Choroid plexus epithelial cell (primary cell): ENCODE measurements around the gene VPS4A.

ENCODE experiments used
- DNase-seq: peaks from one replicate; pipeline ENCODE4 v3.0.0-alpha.2; 2010; ENCODE audit warnings: low read depth
- H3K4me3 ChIP-seq: 2 replicates; pipeline ENCODE4 v1.5.1; 2011; ENCODE audit warnings: low read depth, mild to moderate bottlenecking, control low read depth, low read length, moderate library complexity
- TF ChIP-seq, protein P1 (sequence below): conservative IDR thresholded peaks from 2 replicates; pipeline ENCODE4 v1.5.1; 2011; ENCODE audit warnings: low read depth, mild to moderate bottlenecking, control low read depth, inconsistent platforms, low read length, moderate library complexity

Gene VPS4A

DNA sequence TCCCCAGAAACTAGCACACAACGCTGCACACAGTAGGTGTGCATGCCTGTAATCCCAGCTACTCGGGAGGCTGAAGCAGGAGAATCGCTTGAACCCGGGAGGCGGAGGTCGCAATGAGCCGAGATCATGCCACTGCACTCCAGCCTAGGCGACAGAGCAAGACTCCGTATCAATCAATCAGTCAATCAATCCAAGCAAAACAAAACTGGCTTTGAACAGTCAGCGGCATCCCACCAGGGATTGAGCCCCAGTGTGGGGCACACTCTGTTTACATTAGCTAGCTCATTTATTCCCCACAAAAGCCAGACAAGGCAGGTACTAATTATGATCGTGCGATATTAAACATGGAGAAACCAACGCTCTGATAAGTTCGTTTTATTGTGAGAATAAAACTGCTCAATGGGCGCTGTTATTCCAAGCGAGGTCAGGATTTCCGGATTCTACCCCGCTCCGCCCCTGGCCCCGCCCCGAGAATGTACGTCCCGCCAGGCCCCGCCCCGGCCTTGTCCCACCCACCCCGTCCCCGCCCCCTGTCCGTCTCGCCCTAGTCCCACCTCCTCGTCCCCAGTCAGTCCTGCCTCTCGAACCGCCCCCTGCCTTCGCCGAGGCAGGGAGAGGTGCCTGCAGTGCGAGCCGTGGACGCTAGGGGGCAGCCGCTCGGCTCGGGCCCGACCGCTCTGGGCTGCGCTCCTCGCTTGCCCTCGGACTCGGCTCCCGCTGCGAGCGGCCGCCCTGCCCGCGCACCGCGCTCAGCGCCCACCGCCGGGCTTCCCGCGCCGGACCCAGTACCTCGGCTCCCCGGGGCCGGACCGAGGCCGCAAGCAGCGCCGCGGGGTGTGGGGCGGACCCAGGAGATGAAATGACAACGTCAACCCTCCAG is at the start of gene VPS4A:
Gene VPS4A, plus strand, starts transcription at position 698 of the 880 bp plus-strand sequence. Its CDS starts 162 bp downstream, at position 860.
- H3K4me3 ChIP-seq = peak within 1 kb of the TSS; percentile 83
- peak; percentile 99 for DNase-seq
- TF ChIP-seq, protein P1, sequence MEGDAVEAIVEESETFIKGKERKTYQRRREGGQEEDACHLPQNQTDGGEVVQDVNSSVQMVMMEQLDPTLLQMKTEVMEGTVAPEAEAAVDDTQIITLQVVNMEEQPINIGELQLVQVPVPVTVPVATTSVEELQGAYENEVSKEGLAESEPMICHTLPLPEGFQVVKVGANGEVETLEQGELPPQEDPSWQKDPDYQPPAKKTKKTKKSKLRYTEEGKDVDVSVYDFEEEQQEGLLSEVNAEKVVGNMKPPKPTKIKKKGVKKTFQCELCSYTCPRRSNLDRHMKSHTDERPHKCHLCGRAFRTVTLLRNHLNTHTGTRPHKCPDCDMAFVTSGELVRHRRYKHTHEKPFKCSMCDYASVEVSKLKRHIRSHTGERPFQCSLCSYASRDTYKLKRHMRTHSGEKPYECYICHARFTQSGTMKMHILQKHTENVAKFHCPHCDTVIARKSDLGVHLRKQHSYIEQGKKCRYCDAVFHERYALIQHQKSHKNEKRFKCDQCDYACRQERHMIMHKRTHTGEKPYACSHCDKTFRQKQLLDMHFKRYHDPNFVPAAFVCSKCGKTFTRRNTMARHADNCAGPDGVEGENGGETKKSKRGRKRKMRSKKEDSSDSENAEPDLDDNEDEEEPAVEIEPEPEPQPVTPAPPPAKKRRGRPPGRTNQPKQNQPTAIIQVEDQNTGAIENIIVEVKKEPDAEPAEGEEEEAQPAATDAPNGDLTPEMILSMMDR = peak; percentile 75

DNA sequence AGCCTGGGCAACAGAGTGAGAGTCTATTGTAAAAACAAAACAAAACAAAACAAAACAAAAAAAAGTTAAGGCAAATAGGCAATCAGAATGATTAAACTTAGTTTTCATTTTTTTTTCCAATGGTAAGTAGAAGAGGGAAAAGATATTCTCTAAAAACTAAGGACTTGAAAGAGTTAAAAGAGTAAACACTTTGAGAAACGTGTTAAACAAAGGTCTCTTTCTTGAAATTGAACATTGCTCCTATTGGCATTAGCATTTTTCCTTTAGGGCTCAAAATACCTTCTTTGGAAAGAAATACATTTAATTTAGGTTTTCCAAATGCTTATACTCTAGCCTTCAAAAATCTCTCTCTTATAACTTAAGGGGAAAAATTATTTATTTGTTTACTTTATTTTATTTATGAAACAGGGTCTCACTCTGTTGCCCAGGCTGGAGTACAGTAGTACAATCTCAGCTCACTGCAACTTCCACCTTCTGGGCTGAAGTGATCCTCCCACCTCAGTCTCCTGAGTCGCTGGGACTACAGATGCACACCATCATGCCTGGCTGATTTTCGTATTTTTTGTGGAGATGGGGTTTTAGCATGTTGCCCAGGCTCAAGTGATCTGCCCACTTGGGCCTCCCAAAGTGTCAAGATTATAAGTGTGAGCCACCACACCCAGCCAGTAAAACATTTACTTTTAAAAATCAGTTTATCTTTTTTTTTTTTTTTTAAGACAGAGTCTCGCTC is 44.7 kb upstream of the VPS4A start:
- no peak overlapping the region for H3K4me3 ChIP-seq
- TF ChIP-seq, protein P1 = no peak
- DNase-seq = no peak

DNA sequence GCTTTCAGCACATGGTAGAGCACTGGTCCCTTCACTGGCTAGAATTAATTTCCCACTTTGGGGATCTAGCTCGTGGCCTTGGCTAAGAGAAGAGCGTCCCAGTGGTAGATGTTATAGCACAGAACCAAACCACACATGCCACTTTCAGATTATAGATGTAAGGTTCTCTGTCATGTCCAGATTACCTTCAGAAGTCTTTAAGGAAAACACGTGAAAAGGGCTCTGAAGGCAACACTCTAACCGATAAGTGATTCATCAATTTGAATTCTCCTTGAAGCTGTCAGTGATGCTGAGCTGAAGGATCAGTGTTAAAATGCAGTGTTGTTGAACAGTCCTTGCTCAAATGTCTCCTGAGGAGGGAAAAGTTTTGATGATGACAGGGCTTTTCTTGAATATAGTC is 43.5 kb upstream of the VPS4A start:
- TF ChIP-seq, protein P1 = no peak
- no peak overlapping the region for H3K4me3 ChIP-seq
- no peak for DNase-seq

DNA sequence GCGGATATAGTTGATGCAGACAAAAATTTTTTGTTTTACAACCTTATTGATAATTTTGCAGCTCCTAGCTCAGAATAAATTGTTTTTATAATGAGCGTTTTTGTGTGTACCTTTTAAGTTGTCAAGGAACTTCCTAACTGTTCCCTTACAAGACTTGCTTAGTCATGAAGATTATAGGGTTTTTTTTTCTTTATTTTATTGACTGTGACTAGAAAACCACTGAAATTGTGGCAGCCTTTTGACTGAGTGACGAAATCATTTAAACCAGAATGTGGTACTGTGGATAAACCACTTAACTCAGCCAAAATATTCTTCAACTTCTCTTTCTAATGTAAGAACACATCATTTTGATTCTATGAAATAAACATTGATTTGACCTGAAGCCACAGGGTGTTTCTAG is 40.8 kb upstream of the VPS4A start:
- TF ChIP-seq, protein P1 = no peak
- H3K4me3 ChIP-seq = no peak overlapping the region
- DNase-seq = peak; percentile 21

DNA sequence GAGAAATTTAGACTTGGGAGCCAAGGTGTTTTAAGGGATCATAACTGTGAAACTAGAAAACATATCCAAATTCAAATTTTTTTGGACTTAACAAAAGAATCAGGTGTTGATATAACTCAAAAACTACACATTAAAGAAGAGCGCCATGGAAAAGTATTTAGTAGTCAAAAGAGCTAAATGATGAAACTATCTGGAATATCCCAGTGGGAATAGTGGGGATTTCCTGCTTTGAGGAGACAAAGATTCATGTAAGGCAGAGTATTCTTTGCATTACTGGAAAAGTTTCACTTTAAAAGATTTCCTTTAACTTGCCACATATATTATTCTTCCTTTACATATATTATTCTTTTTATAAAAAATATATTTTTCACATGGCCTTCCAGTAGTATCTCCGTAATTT is 40.3 kb upstream of the VPS4A start:
- DNase-seq = no peak
- no peak overlapping the region for H3K4me3 ChIP-seq
- TF ChIP-seq, protein P1 = no peak

DNA sequence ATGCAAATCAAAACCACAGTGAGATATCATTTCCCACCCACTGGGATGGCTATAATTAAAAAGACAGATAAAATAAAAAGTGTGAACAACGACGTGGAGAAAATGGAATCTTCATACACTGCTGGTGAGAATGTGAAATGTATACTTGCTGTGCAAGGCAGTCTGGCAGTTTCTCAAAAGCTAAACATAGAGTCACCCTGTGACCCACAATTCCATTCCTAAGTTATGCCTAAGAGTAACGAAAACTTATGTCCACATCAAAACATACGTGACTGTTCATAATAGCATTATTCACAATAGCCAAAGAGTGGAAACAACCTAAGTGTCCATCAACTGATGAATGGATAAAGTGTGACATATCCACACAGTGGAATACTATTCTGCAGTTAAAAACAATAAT is 38.1 kb upstream of the VPS4A start:
- TF ChIP-seq, protein P1 = peak; percentile 21
- H3K4me3 ChIP-seq = no peak overlapping the region
- DNase-seq = peak; percentile 97
